Tibial artery (tissue), 4 donors: ENCODE data around the gene MARCHF11.

Experiments used
- DNase-seq, 2 donors: peaks; one replicate each; pipeline ENCODE4 v3.0.0-alpha.2; 2019
- H3K27ac ChIP-seq, 2 donors: fragments of 200-600 bp; sonication (generic) in 1 of 2; 1 replicate in 1 of 2; 2 replicates in 1 of 2; pipeline ENCODE4 v1.5.1; 2018 to 2019; ENCODE audit warnings: mild to moderate bottlenecking in 1 of 2
- H3K27me3 ChIP-seq, 2 donors: fragments of 200-600 bp; sonication (generic) in 1 of 2; one replicate each; pipeline versions ENCODE4 v1.5.1 to v1.6.0; 2016 to 2019
- H3K36me3 ChIP-seq, 3 donors: fragments of 200-600 bp; sonication (generic) in 2 of 3; one replicate each; pipeline ENCODE4 v1.5.1; 2016 to 2019; ENCODE audit warnings: mild to moderate bottlenecking in 2 of 3
- H3K4me1 ChIP-seq, 4 donors: fragments of 200-600 bp; sonication (generic) in 2 of 4; 1 replicate in 3 of 4; 2 replicates in 1 of 4; pipeline ENCODE4 v1.5.1; 2016 to 2019
- H3K4me3 ChIP-seq, 2 donors: fragments of 200-600 bp; sonication (generic) in 1 of 2; 1 replicate in 1 of 2; 2 replicates in 1 of 2; pipeline ENCODE4 v1.5.1; 2018 to 2019; ENCODE audit warnings: mild to moderate bottlenecking in 2 of 2
- H3K9me3 ChIP-seq, 3 donors: fragments of 200-600 bp; sonication (generic) in 1 of 3; one replicate each; pipeline ENCODE4 v1.5.1; 2016 to 2019
- CTCF ChIP-seq, 2 experiments: fragments of 200-600 bp in 1 of 2; fragments of 450-650 bp in 1 of 2; IDR thresholded peaks; one replicate each; pipeline ENCODE4 v1.5.1; 2017 to 2019; ENCODE audit warnings: antibody characterized with exemption in 2 of 2, mild to moderate bottlenecking in 1 of 2, moderate library complexity in 1 of 2
- intact Hi-C: fragments of 100-400 bp; cut with DNase I; formaldehyde crosslinking; loops from one replicate; pipeline ENCODE4 v1.15.0; 2023; ENCODE audit warnings: low total_unique reads

Gene MARCHF11, protein sequence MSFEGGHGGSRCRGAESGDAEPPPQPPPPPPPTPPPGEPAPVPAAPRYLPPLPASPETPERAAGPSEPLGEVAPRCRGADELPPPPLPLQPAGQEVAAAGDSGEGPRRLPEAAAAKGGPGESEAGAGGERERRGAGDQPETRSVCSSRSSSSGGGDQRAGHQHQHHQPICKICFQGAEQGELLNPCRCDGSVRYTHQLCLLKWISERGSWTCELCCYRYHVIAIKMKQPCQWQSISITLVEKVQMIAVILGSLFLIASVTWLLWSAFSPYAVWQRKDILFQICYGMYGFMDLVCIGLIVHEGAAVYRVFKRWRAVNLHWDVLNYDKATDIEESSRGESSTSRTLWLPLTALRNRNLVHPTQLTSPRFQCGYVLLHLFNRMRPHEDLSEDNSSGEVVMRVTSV

GRCh38 chr5:16179511-16179935 is at the start of gene MARCHF11:
Gene MARCHF11, minus strand, starts transcription at chr5:16179791. Its CDS starts 216 bp downstream, at chr5:16179575.
- Histone ChIP-seq H3K9me3 (no peaks in the 10 kb centered on the region), H3K4me1 (peaks cover 0 to 17% (median 5%) of the 10 kb centered on the region in 4 donors), H3K27ac (no peak within 1 kb of the TSS), H3K4me3 (no peak within 1 kb of the TSS), H3K27me3 (peaks cover 0 to 56% of the 10 kb centered on the region in 2 donors), H3K36me3 (no peaks in the 10 kb centered on the region)
- TF ChIP-seq CTCF (IDR thresholded peaks at IDR 0.05): no peak
- DNase-seq: no peak
- intact Hi-C loops: no loop called here

- intact Hi-C loops: no loop called here
- TF ChIP-seq CTCF (IDR thresholded peaks at IDR 0.05): no peak
- Histone ChIP-seq H3K9me3 (no peaks in the 10 kb centered on the region), H3K27ac (no peak overlapping the region), H3K4me3 (no peak overlapping the region), H3K36me3 (no peaks in the 10 kb centered on the region), H3K27me3 (no peaks in the 10 kb centered on the region), H3K4me1 (no peaks in the 10 kb centered on the region)
- DNase-seq: no peak
These were observed 46.3 kb upstream of the MARCHF11 start for GRCh38 chr5:16225927-16226326.

GRCh38 chr5:16192311-16192710 is 12.7 kb upstream of the MARCHF11 start:
- H3K27ac ChIP-seq: no peak overlapping the region
- H3K27me3 ChIP-seq: no peaks in the 10 kb centered on the region
- H3K9me3 ChIP-seq: no peaks in the 10 kb centered on the region
- no peak for DNase-seq
- no peaks in the 10 kb centered on the region for H3K36me3 ChIP-seq
- no peaks in the 10 kb centered on the region for H3K4me1 ChIP-seq
- no peak overlapping the region for H3K4me3 ChIP-seq
- intact Hi-C loops: no loop called here
- no peak for TF ChIP-seq CTCF (IDR thresholded peaks at IDR 0.05)

DNA sequence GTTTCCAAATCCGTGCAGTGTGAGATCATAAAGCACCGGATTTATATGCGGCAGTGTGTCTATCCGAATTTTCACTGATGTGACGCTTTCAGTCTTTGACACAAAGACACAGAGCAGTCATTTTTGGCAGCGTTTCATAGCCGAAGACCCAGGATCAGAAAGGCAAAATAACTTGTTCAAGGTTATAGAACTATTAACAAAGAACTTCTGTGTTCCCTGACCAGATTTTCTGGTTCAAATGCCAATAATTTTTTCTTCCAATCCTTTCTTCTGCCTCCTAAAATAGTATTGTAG is 1.1 kb upstream of the MARCHF11 start:
- H3K4me3 ChIP-seq: no peak overlapping the region
- intact Hi-C loops: no loop called here
- H3K27me3 ChIP-seq: peaks cover 0 to 56% of the 10 kb centered on the region in 2 donors
- H3K9me3 ChIP-seq: no peaks in the 10 kb centered on the region
- peaks cover 0 to 17% (median 5%) of the 10 kb centered on the region in 4 donors for H3K4me1 ChIP-seq
- H3K36me3 ChIP-seq: no peaks in the 10 kb centered on the region
- H3K27ac ChIP-seq: no peak overlapping the region
- TF ChIP-seq CTCF (IDR thresholded peaks at IDR 0.05): no peak
- DNase-seq: no peak

GRCh38 chr5:16179936-16180788 is 571 bp upstream of the MARCHF11 start:
- DNase-seq: no peak
- peaks cover 0 to 17% (median 5%) of the 10 kb centered on the region in 4 donors for H3K4me1 ChIP-seq
- H3K27ac ChIP-seq: no peak overlapping the region
- H3K4me3 ChIP-seq: no peak overlapping the region
- intact Hi-C loops: no loop called here
- TF ChIP-seq CTCF (IDR thresholded peaks at IDR 0.05): no peak
- H3K9me3 ChIP-seq: no peaks in the 10 kb centered on the region
- no peaks in the 10 kb centered on the region for H3K36me3 ChIP-seq
- H3K27me3 ChIP-seq: peaks cover 0 to 56% of the 10 kb centered on the region in 2 donors
